RWPE1 (cell line): ENCODE measurements around the gene SMARCB1.

Source experiments
- CTCF ChIA-PET: fragments of 350-600 bp; sonication (Branson Sonifier 250); formaldehyde crosslinking; extraction: SDS; loops from one replicate; lab custom pipeline; 2021; lab: Yijun Ruan, JAX
- POLR2A ChIA-PET: fragments of 400-600 bp; formaldehyde crosslinking; extraction: SDS; loops from one replicate; lab custom pipeline; 2020; ENCODE audit warnings: antibody characterized with exemption; ENCODE audit not compliant: low non-redundant PET; lab: Yijun Ruan, JAX
- DNase-seq: peaks from one replicate; pipeline ENCODE4 v3.0.0; 2012; ENCODE audit warnings: low spot score
- H3K27ac ChIP-seq: fragments of 450-650 bp; 2 replicates; pipeline ENCODE4 v1.5.1; 2017
- CTCF ChIP-seq: fragments of 450-650 bp; conservative IDR thresholded peaks from 2 replicates; pipeline ENCODE4 v1.5.1; 2017; ENCODE audit warnings: low read depth, mild to moderate bottlenecking

Gene SMARCB1

DNA sequence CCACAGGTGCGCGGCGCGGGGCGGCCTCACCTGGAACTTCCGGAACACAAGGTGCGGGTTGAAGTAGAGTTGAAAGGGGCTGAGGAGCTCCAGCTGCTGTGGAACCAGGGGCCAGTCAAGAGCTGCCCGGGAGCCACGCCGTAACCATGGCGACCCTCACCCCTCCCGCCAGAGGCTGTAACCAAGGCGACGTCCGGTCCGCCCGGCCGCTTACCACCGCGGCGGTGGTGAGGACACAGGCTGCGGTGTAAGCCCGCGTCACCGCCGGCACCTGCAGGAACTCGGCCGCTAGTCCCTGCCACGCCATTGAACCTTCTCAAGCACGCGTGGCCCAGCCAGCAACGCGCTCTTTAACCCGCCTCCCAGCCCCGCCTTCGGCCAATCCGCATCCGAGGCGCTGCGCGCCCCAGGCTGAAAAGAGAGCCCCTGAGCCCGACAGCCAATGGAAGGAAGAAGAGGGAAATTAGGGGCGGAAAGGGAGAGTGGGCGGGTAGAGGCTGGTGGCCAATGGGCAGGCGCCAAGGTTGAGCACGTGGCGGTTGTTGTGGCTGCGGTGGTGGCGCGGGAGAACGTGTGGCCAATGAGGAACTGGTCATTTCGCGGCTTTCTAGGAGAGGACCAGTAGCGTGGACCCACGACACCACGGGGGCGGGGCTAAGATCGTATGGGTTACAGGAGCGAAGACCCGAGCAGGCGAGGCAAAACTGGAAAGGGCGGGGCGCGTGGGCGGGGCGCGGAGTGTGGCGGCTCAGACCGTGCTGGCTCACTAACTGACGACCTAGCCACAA lies 52.1 kb downstream of the SMARCB1 start, which contains the start of gene DERL3:
DERL3 (minus strand) TSS at position 326 of the 788 bp plus-strand sequence; CDS start at position 307, 19 bp downstream.
- peak within 1 kb of the TSS; percentile 66 for H3K27ac ChIP-seq
- peak; percentile 93 for DNase-seq
- TF ChIP-seq CTCF = no peak
- ChIA-PET CTCF (interaction anchor here (0.6 to 1.3 kb wide), 2 partner anchors 11 to 70 kb away, joined by 3 read pairs; no protein-coding TSS in a partner anchor), POLR2A (no interaction called here)

GRCh38 chr22:23840026-23840425 lies 53.3 kb downstream of the SMARCB1 start:
- no peak for DNase-seq
- ChIA-PET POLR2A (no interaction called here), CTCF (no interaction called here)
- no peak for TF ChIP-seq CTCF
- no peak overlapping the region; the same call in 1 of the 2 replicates for H3K27ac ChIP-seq

GRCh38 chr22:23841292-23841691 lies 54.5 kb downstream of the SMARCB1 start:
- no peak for TF ChIP-seq CTCF
- H3K27ac ChIP-seq = no peak overlapping the region; the same call in 1 of the 2 replicates
- DNase-seq = no peak
- POLR2A ChIA-PET = no interaction called here
- CTCF ChIA-PET = no interaction called here

- POLR2A ChIA-PET = no interaction called here
- TF ChIP-seq CTCF = no peak
- no peak for DNase-seq
- CTCF ChIA-PET = no interaction called here
- no peak overlapping the region; the same call in 1 of the 2 replicates for H3K27ac ChIP-seq
Observed at GRCh38 chr22:23841736-23842445, 55.1 kb downstream of the SMARCB1 start.

DNA sequence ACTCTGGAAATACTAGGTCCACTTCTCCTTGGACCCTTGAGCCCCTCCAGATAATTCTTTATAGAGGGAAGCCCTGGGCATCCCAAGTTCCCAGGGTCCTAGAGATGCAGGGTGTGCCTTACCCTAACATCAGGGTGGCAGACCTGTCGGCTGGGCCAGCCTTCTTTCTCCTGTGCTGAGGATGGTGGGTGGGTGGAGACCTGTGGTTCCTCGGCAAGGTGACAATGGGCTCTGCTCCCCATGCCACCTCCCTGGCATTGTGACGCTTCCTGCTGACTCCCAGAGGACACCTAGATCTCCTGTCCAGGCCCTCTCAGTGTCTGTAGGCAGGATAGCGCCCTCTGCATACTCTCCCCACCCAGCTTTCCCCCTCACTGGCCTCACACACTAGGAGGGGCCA lies 55.8 kb downstream of the SMARCB1 start:
- DNase-seq = no peak
- CTCF ChIA-PET = no interaction called here
- TF ChIP-seq CTCF = no peak
- POLR2A ChIA-PET = no interaction called here
- H3K27ac ChIP-seq = no peak overlapping the region

DNA sequence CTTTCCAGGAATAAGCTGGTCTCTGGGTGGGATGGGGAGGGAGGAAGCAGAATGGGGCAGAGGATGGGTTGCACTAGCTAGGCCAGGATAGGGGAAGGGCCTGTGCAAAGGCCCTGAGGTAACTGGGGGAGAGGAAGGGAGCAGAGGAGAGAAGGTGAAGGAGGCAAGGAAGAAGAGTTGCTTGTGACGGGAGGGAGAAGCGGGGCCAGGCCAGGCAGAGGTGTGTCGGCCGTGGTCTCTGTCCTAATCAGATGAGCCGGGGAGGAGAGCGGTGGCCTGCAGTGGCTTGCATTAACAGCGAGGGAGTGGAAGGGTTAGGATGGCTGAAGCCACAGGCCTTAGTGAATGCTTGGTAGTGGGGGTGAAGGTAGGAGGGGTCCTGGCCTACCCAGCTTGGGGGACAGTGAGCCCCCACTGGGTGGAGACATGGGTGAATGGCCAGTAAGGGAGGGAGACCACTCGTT lies 58.0 kb downstream of the SMARCB1 start:
- no peak for TF ChIP-seq CTCF
- CTCF ChIA-PET = interaction anchor here (0.5 kb wide), 1 partner anchor 22 kb away, joined by 9 read pairs; no protein-coding TSS in a partner anchor
- no peak for DNase-seq
- POLR2A ChIA-PET = no interaction called here
- peak overlapping the region; percentile 86 for H3K27ac ChIP-seq
